ENCODE results near the gene PPP2R5D.

GRCh38 chr6:42969934-42970333 lies 14.4 kb upstream of the PPP2R5D start:
- no peak for TF ChIP-seq POLR2A (IDR thresholded peaks at IDR 0.05; ENCODE audit: control extremely low read depth in 1 of 2, low read depth in 2 of 2, low read length in 2 of 2)
- TF ChIP-seq, protein P1, sequence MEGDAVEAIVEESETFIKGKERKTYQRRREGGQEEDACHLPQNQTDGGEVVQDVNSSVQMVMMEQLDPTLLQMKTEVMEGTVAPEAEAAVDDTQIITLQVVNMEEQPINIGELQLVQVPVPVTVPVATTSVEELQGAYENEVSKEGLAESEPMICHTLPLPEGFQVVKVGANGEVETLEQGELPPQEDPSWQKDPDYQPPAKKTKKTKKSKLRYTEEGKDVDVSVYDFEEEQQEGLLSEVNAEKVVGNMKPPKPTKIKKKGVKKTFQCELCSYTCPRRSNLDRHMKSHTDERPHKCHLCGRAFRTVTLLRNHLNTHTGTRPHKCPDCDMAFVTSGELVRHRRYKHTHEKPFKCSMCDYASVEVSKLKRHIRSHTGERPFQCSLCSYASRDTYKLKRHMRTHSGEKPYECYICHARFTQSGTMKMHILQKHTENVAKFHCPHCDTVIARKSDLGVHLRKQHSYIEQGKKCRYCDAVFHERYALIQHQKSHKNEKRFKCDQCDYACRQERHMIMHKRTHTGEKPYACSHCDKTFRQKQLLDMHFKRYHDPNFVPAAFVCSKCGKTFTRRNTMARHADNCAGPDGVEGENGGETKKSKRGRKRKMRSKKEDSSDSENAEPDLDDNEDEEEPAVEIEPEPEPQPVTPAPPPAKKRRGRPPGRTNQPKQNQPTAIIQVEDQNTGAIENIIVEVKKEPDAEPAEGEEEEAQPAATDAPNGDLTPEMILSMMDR (IDR thresholded peaks at IDR 0.05; ENCODE audit: control extremely low read depth in 1 of 3, insufficient read depth in 1 of 3, low read depth in 1 of 3, low read length in 3 of 3): no peak
- TF ChIP-seq RXRA (IDR thresholded peaks at IDR 0.05; ENCODE audit: insufficient read depth, low read depth, low read length): no peak
- no peak for TF ChIP-seq MAFK (IDR thresholded peaks at IDR 0.05; ENCODE audit: low read depth, low read length)
- TF ChIP-seq SP2 (IDR thresholded peaks at IDR 0.05; ENCODE audit: low read length): no peak
- TF ChIP-seq SP1 (IDR thresholded peaks at IDR 0.05; ENCODE audit: low read depth, low read length): no peak
- TF ChIP-seq EGR1 (IDR thresholded peaks at IDR 0.05; ENCODE audit: borderline replicate concordance, low read depth, low read length): no peak
- no peak for TF ChIP-seq RBBP5 (IDR thresholded peaks at IDR 0.05; ENCODE audit: borderline replicate concordance, low read depth, low read length)
- TF ChIP-seq CREB1 (IDR thresholded peaks at IDR 0.05): no peak
- TF ChIP-seq POLR2AphosphoS5 (IDR thresholded peaks at IDR 0.05; ENCODE audit: low read depth, low read length): no peak
- no peak for TF ChIP-seq SIN3A (conservative IDR thresholded peaks at IDR 0.05 in 1 of 2, IDR thresholded peaks at IDR 0.05 in 1 of 2; ENCODE audit: low read depth in 1 of 2, low read length in 2 of 2)
- TF ChIP-seq PHF8 (conservative IDR thresholded peaks at IDR 0.05; ENCODE audit: low read depth, low read length): no peak

Data from H1 (cell line).